IMR-90 (cell line): ENCODE results near the gene KLF7. TPM values are rescaled to one million over a fixed set of nuclear protein-coding genes. Genes with fewer than 3 reads are reported as not detected.

Experiments
- ATAC-seq: fragments of 200-7000 bp; cut with Tn5 transposase; 2 replicates; pipeline ENCODE4 v1.9.1; 2020; ENCODE audit warnings: low read depth, mild to moderate bottlenecking, moderate library complexity
- BruUV-seq: library from RNA; stranded (reverse); fragments of 400-500 nt; replicated peaks from 2 replicates; lab custom pipeline; 2021; lab: Mats Ljungman, UMichigan
- CTCF ChIA-PET: fragments of 300-600 bp; formaldehyde crosslinking; extraction: SDS; loops from one replicate; lab custom pipeline; 2021; ENCODE audit warnings: antibody characterized with exemption; lab: Yijun Ruan, JAX
- POLR2A ChIA-PET: fragments of 300-600 bp; sonication (Branson Sonifier 250); formaldehyde crosslinking; loops from one replicate; lab custom pipeline; 2022; ENCODE audit warnings: antibody characterized with exemption; ENCODE audit not compliant: unreplicated experiment; lab: Charles Lee
- DNase-seq: peaks from one replicate; pipeline ENCODE4 v3.0.0; 2013
- H2AFZ ChIP-seq: replicated peaks from 2 replicates; pipeline ENCODE3; 2013; ENCODE audit warnings: low read length, mild to moderate bottlenecking; ENCODE audit not compliant: poor library complexity
- H2AK5ac ChIP-seq: 2 replicates; pipeline ENCODE4 v1.6.1; 2013; ENCODE audit warnings: low read depth, low read length, inconsistent platforms
- H2AK9ac ChIP-seq: replicated peaks from 2 replicates; pipeline ENCODE3; 2013; ENCODE audit warnings: mild to moderate bottlenecking, low read depth, low read length, moderate library complexity; ENCODE audit not compliant: poor library complexity
- H2BK120ac ChIP-seq: 2 replicates; pipeline ENCODE4 v1.6.1; 2013; ENCODE audit warnings: low read depth, low read length, inconsistent platforms
- H2BK15ac ChIP-seq: 3 replicates; pipeline ENCODE4 v1.6.1; 2013; ENCODE audit warnings: low read depth, low read length, inconsistent platforms
- H2BK20ac ChIP-seq: 2 replicates; pipeline ENCODE4 v1.6.1; 2013; ENCODE audit warnings: low read depth, mild to moderate bottlenecking, inconsistent platforms, low read length, moderate library complexity
- H2BK5ac ChIP-seq: 2 replicates; pipeline ENCODE4 v1.6.1; 2013; ENCODE audit warnings: mild to moderate bottlenecking, low read depth, low read length, inconsistent platforms; ENCODE audit not compliant: poor library complexity, severe bottlenecking
- H3K14ac ChIP-seq: replicated peaks from 2 replicates; pipeline ENCODE4 v1.6.1; 2013; ENCODE audit warnings: low read depth, low read length, inconsistent platforms
- H3K18ac ChIP-seq: 2 replicates; pipeline ENCODE4 v1.6.1; 2013; ENCODE audit warnings: low read depth, low read length, control low read depth
- H3K23ac ChIP-seq: 2 replicates; pipeline ENCODE4 v1.6.1; 2013; ENCODE audit warnings: low read depth, low read length, inconsistent platforms
- H3K27ac ChIP-seq: 2 replicates; pipeline ENCODE4 v1.5.1; 2013; ENCODE audit warnings: mild to moderate bottlenecking, control low read depth, low read length; ENCODE audit not compliant: insufficient read depth
- H3K27me3 ChIP-seq: 2 replicates; pipeline ENCODE4 v1.6.1; 2013; ENCODE audit warnings: low read length; ENCODE audit not compliant: control insufficient read depth, insufficient read depth
- H3K36me3 ChIP-seq: 2 replicates; pipeline ENCODE4 v1.6.1; 2013; ENCODE audit warnings: low read length, mixed read lengths; ENCODE audit not compliant: control insufficient read depth, insufficient read depth
- H3K4ac ChIP-seq: 2 replicates; pipeline ENCODE4 v1.6.1; 2013; ENCODE audit warnings: low read depth, low read length, inconsistent platforms
- H3K4me1 ChIP-seq: 2 replicates; pipeline ENCODE4 v1.6.1; 2013; ENCODE audit warnings: low read length, mixed read lengths; ENCODE audit not compliant: control insufficient read depth, insufficient read depth
- H3K4me2 ChIP-seq: 2 replicates; pipeline ENCODE4 v1.6.1; 2013; ENCODE audit warnings: low read depth, mild to moderate bottlenecking, control low read depth, low read length, moderate library complexity
- H3K4me3 ChIP-seq: 2 replicates; pipeline ENCODE4 v1.5.1; 2013; ENCODE audit warnings: low read depth, mild to moderate bottlenecking, control low read depth, low read length, moderate library complexity; ENCODE audit not compliant: insufficient read depth
- H3K56ac ChIP-seq: 2 replicates; pipeline ENCODE4 v1.6.1; 2013; ENCODE audit warnings: low read length, inconsistent platforms; ENCODE audit not compliant: insufficient read depth; ENCODE audit errors: extremely low read depth
- H3K79me1 ChIP-seq, 2 experiments: 2 replicates each; pipeline ENCODE4 v1.6.1; 2013; ENCODE audit warnings: low read length in 2 of 2, inconsistent platforms in 1 of 2, low read depth in 1 of 2
- H3K9ac ChIP-seq: 2 replicates; pipeline ENCODE4 v1.6.1; 2013; ENCODE audit warnings: low read depth, low read length, control low read depth
- H3K9me1 ChIP-seq: 2 replicates; pipeline ENCODE4 v1.6.1; 2013; ENCODE audit warnings: low read length, inconsistent platforms; ENCODE audit not compliant: insufficient read depth
- H3K9me3 ChIP-seq: 2 replicates; pipeline ENCODE4 v1.6.1; 2013; ENCODE audit warnings: low read length; ENCODE audit not compliant: control insufficient read depth, insufficient read depth
- H4K20me1 ChIP-seq: 2 replicates; pipeline ENCODE4 v1.6.1; 2013; ENCODE audit warnings: low read length, inconsistent platforms; ENCODE audit not compliant: insufficient read depth
- H4K5ac ChIP-seq: 2 replicates; pipeline ENCODE4 v1.6.1; 2013; ENCODE audit warnings: mild to moderate bottlenecking, low read depth, low read length, control low read depth
- H4K8ac ChIP-seq, 2 experiments: 2 replicates each; pipeline ENCODE4 v1.6.1; 2013; ENCODE audit warnings: low read depth in 2 of 2, low read length in 2 of 2, control low read depth in 1 of 2, inconsistent platforms in 1 of 2
- H4K91ac ChIP-seq: 2 replicates; pipeline ENCODE4 v1.6.1; 2013; ENCODE audit warnings: low read depth, low read length, inconsistent platforms; ENCODE audit not compliant: insufficient read depth
- BHLHE40 ChIP-seq: fragments of 150-350 bp; IDR thresholded peaks from 2 replicates; pipeline ENCODE4 v1.6.1; 2016; ENCODE audit warnings: mild to moderate bottlenecking, low read depth, low read length
- CEBPB ChIP-seq: IDR thresholded peaks from 2 replicates; pipeline ENCODE4 v1.6.1; 2012; ENCODE audit warnings: low read depth, low read length, improper control_type of control experiment
- CHD1 ChIP-seq: IDR thresholded peaks from 2 replicates; pipeline ENCODE4 v1.6.1; 2012; ENCODE audit warnings: low read depth, low read length, improper control_type of control experiment
- FOS ChIP-seq: fragments of 150-350 bp; IDR thresholded peaks from 2 replicates; pipeline ENCODE4 v1.6.1; 2016; ENCODE audit warnings: low read depth, low read length
- MAFK ChIP-seq: IDR thresholded peaks from 2 replicates; pipeline ENCODE4 v1.6.1; 2012; ENCODE audit warnings: low read depth, low read length, improper control_type of control experiment
- MAZ ChIP-seq: IDR thresholded peaks from 2 replicates; pipeline ENCODE4 v1.6.1; 2012; ENCODE audit warnings: low read depth, mild to moderate bottlenecking, low read length, improper control_type of control experiment, moderate library complexity, borderline replicate concordance
- MXI1 ChIP-seq: IDR thresholded peaks from 2 replicates; pipeline ENCODE4 v1.6.1; 2012; ENCODE audit warnings: low read depth, mild to moderate bottlenecking, low read length, moderate library complexity, borderline replicate concordance
- NFE2L2 ChIP-seq: fragments of 150-350 bp; IDR thresholded peaks from 2 replicates; pipeline ENCODE4 v1.6.1; 2016; ENCODE audit warnings: low read depth, mild to moderate bottlenecking, low read length
- POLR2A ChIP-seq: IDR thresholded peaks from 2 replicates; pipeline ENCODE4 v1.6.1; 2012; ENCODE audit warnings: mild to moderate bottlenecking, low read depth, low read length
- RAD21 ChIP-seq: IDR thresholded peaks from 2 replicates; pipeline ENCODE4 v1.6.1; 2012; ENCODE audit warnings: low read length, improper control_type of control experiment
- RCOR1 ChIP-seq: IDR thresholded peaks from 2 replicates; pipeline ENCODE4 v1.6.1; 2012; ENCODE audit warnings: mild to moderate bottlenecking, low read length, improper control_type of control experiment; ENCODE audit not compliant: insufficient replicate concordance
- RFX5 ChIP-seq: IDR thresholded peaks from 2 replicates; pipeline ENCODE4 v1.8.0; 2012; ENCODE audit warnings: low read depth, mild to moderate bottlenecking, low read length, moderate library complexity
- SMC3 ChIP-seq: fragments of 150-350 bp; IDR thresholded peaks from 2 replicates; pipeline ENCODE4 v1.6.1; 2016; ENCODE audit warnings: low read depth, mild to moderate bottlenecking, antibody characterized with exemption, low read length, moderate library complexity
- dilution Hi-C: fragments of 300-500 bp; cut with HindIII; formaldehyde crosslinking; loops from one replicate; pipeline ENCODE4 v1.14.3; 2018; ENCODE audit warnings: low sequenced_read_pairs; ENCODE audit not compliant: unreplicated experiment
- in situ Hi-C: fragments of 300-500 bp; cut with MboI; formaldehyde crosslinking; loops from 3 replicates; pipeline ENCODE4 v1.14.3; 2019; ENCODE audit warnings: low sequenced_read_pairs, inconsistent platforms, mixed read lengths
- intact Hi-C: fragments of 100-400 bp; cut with micrococcal nuclease; formaldehyde crosslinking; loops from 2 replicates; pipeline ENCODE4 v1.10.0; 2022
- polyA plus RNA-seq, 3 experiments: library from polyadenylated mRNA; depleted of rRNA; stranded (reverse); fragments of >200 nt; gene quantifications; 2 replicates each; pipeline ENCODE4 v1.2.3, GENCODE V29; 2012; ENCODE audit warnings: low replicate concordance in 1 of 3
- total RNA-seq: library from RNA; depleted of rRNA; stranded (reverse); fragments of >200 nt; gene quantifications from 2 replicates; pipeline ENCODE4 v1.2.3, GENCODE V29; 2012
- TF ChIP-seq, protein P1 (sequence below): conservative IDR thresholded peaks from 2 replicates; pipeline ENCODE4 v1.5.1; 2012; ENCODE audit warnings: mild to moderate bottlenecking, low read depth, low read length, improper control_type of control experiment
- TF ChIP-seq, protein P2 (sequence below): fragments of 150-350 bp; IDR thresholded peaks from 2 replicates; pipeline ENCODE4 v1.6.1; 2017; ENCODE audit warnings: mild to moderate bottlenecking, antibody characterized with exemption, low read length, low read depth
- TF ChIP-seq, protein P3 (sequence below): fragments of 150-350 bp; IDR thresholded peaks from 2 replicates; pipeline ENCODE4 v1.6.1; 2016; ENCODE audit warnings: low read depth, mild to moderate bottlenecking, low read length, moderate library complexity, borderline replicate concordance

Gene KLF7
- total and polyA plus RNA-seq, 2 of the 4 experiments (the other 2 are of a cell fraction), result 23.1 to 28.5 TPM

DNA sequence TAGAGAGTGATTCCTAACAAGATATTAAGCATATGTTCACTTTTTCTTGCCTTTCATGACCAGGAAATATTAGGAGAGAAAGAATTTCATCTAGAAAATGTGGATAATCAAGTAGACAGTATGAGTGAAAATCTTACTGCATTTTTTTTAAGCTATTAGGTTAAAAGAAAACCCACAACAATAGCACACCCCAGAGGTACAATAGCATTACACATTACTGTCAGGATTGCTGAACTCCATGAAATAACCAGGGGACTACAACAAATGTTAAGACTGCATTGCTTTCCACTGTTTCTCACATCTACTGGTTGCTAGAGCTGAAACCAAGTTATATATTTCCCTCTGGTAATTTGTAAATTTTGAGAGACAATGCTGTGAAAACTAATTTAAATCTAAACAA is 33.7 kb downstream of the KLF7 start:
- ATAC-seq (no peak), DNase-seq (no peak)
- H3K14ac ChIP-seq, result peak overlapping the region; percentile 56; the same call in 1 of the 2 replicates

More for the DNA sequence above, 33.7 kb downstream of the KLF7 start:
- Histone ChIP-seq H2BK15ac (no peak overlapping the region), H2BK120ac (no peak overlapping the region), H3K23ac (no peak overlapping the region), H3K56ac (no peak overlapping the region), H3K18ac (no peak overlapping the region), H4K8ac (no peak overlapping the region; a peak in 1 of 4 replicates), H2AK5ac (0 out of 2 replicates have a peak overlapping the region, but pooled peaks have one; percentile 30), H4K5ac (no peak overlapping the region), H2AK9ac (no peak overlapping the region), H4K20me1 (peaks cover 93% of the 10 kb centered on the region), H3K79me1 (peaks cover 20 to 77% of the 10 kb centered on the region in 2 experiments), H3K9me3 (no peaks in the 10 kb centered on the region), H3K4me1 (peaks cover 38% of the 10 kb centered on the region), H3K4me2 (no peak overlapping the region), H3K36me3 (0 out of 2 replicates have a peak, but pooled peaks cover 3% of the 10 kb centered on the region), H3K27me3 (no peaks in the 10 kb centered on the region), H4K91ac (no peak overlapping the region), H2BK20ac (no peak overlapping the region), H3K4ac (no peak overlapping the region), H2BK5ac (no peak overlapping the region), H3K9ac (no peak overlapping the region), H3K9me1 (peaks cover 38% of the 10 kb centered on the region), H3K4me3 (no peak overlapping the region), H3K27ac (no peak overlapping the region), H2AFZ (no peak overlapping the region)
- no TSS peak for BruUV-seq
- intact Hi-C loops (no loop called here), in situ Hi-C loops (no loop called here), dilution Hi-C loops (no loop called here)
- TF ChIP-seq MXI1 (no peak), CEBPB (no peak), MAFK (no peak), RFX5 (no peak), MAZ (no peak), RCOR1 (no peak), BHLHE40 (no peak), POLR2A (no peak), FOS (no peak), NFE2L2 (no peak), RAD21 (no peak), CHD1 (no peak), SMC3 (no peak)
- TF ChIP-seq, protein P1, sequence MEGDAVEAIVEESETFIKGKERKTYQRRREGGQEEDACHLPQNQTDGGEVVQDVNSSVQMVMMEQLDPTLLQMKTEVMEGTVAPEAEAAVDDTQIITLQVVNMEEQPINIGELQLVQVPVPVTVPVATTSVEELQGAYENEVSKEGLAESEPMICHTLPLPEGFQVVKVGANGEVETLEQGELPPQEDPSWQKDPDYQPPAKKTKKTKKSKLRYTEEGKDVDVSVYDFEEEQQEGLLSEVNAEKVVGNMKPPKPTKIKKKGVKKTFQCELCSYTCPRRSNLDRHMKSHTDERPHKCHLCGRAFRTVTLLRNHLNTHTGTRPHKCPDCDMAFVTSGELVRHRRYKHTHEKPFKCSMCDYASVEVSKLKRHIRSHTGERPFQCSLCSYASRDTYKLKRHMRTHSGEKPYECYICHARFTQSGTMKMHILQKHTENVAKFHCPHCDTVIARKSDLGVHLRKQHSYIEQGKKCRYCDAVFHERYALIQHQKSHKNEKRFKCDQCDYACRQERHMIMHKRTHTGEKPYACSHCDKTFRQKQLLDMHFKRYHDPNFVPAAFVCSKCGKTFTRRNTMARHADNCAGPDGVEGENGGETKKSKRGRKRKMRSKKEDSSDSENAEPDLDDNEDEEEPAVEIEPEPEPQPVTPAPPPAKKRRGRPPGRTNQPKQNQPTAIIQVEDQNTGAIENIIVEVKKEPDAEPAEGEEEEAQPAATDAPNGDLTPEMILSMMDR, result no peak
- TF ChIP-seq, protein P2, sequence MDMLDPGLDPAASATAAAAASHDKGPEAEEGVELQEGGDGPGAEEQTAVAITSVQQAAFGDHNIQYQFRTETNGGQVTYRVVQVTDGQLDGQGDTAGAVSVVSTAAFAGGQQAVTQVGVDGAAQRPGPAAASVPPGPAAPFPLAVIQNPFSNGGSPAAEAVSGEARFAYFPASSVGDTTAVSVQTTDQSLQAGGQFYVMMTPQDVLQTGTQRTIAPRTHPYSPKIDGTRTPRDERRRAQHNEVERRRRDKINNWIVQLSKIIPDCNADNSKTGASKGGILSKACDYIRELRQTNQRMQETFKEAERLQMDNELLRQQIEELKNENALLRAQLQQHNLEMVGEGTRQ, result no peak
- TF ChIP-seq, protein P3, sequence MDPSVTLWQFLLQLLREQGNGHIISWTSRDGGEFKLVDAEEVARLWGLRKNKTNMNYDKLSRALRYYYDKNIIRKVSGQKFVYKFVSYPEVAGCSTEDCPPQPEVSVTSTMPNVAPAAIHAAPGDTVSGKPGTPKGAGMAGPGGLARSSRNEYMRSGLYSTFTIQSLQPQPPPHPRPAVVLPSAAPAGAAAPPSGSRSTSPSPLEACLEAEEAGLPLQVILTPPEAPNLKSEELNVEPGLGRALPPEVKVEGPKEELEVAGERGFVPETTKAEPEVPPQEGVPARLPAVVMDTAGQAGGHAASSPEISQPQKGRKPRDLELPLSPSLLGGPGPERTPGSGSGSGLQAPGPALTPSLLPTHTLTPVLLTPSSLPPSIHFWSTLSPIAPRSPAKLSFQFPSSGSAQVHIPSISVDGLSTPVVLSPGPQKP, result no peak
- ChIA-PET POLR2A (no interaction called here), CTCF (no interaction called here)
